ENCODE results near the gene NKPD1. TPM values are rescaled to one million over a fixed set of nuclear protein-coding genes. Genes with fewer than 3 reads are reported as not detected.

The NKPD1 gene
- total and polyA plus RNA-seq, 9 of the 15 experiments (the other 6 are each of a cell fraction or from before 2014, with no cell fraction given): 0.03 to 0.09 (median 0.04) TPM; not detected in 5

DNA sequence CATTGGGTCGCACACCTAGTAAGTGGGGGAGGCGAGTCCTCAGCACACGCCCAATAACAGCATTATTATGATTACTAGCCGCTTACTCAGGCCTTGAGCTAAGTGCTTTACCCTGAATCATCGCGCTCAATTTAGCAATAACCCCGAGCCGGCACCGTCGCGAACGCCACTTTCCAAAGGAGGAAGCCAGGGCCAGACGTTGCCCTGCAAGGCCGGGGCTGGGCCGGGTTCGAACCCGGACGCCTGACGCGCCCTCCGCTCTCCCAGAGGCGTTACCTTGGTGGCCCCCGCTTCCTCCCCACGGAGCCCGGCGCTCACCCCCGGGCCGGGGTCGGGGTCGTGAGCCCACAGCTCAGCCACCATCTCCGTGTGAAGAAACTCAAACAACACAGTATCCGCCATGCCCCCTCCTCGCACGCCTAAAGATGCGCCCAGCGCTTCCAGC, 17.1 kb upstream of the NKPD1 start, which contains the start of gene TRAPPC6A (continued):
- TF ChIP-seq, protein P1, sequence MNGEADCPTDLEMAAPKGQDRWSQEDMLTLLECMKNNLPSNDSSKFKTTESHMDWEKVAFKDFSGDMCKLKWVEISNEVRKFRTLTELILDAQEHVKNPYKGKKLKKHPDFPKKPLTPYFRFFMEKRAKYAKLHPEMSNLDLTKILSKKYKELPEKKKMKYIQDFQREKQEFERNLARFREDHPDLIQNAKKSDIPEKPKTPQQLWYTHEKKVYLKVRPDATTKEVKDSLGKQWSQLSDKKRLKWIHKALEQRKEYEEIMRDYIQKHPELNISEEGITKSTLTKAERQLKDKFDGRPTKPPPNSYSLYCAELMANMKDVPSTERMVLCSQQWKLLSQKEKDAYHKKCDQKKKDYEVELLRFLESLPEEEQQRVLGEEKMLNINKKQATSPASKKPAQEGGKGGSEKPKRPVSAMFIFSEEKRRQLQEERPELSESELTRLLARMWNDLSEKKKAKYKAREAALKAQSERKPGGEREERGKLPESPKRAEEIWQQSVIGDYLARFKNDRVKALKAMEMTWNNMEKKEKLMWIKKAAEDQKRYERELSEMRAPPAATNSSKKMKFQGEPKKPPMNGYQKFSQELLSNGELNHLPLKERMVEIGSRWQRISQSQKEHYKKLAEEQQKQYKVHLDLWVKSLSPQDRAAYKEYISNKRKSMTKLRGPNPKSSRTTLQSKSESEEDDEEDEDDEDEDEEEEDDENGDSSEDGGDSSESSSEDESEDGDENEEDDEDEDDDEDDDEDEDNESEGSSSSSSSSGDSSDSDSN (IDR thresholded peaks at IDR 0.05; ENCODE audit: borderline replicate concordance in 1 of 2, low read depth in 2 of 2, low read length in 2 of 2): peak; percentile 96
- TF ChIP-seq CHD1 (IDR thresholded peaks at IDR 0.05; ENCODE audit: low read length): peak; percentile 83
- peak; percentile 79 for TF ChIP-seq NFRKB (IDR thresholded peaks at IDR 0.05; ENCODE audit: low read depth)
- TF ChIP-seq MAFK (IDR thresholded peaks at IDR 0.05; ENCODE audit: low read length): 0 out of 2 replicates have a peak, but pooled peaks have one; percentile 8
- peak; percentile 53; the same call in 1 of the 2 replicates for TF ChIP-seq FOXP1 (CRISPR knock-in tag; IDR thresholded peaks at IDR 0.05)
- TF ChIP-seq TAF9B (IDR thresholded peaks at IDR 0.05; ENCODE audit: partially characterized antibody): peak; percentile 69
- 0 out of 2 replicates have a peak, but pooled peaks have one; percentile 5 for TF ChIP-seq EP300 (IDR thresholded peaks at IDR 0.05; ENCODE audit: low read length)
- TF ChIP-seq ARID4B (CRISPR knock-in tag; IDR thresholded peaks at IDR 0.05): peak; percentile 22; the same call in 1 of the 2 replicates
- TF ChIP-seq NEUROD1 (IDR thresholded peaks at IDR 0.05; ENCODE audit: borderline replicate concordance, low read depth, low read length, partially characterized antibody): no peak
- no peak for TF ChIP-seq TEAD2 (tag; IDR thresholded peaks at IDR 0.05)
- TF ChIP-seq HMBOX1 (IDR thresholded peaks at IDR 0.05): peak; percentile 46; the same call in 1 of the 2 replicates
- peak; percentile 77 for TF ChIP-seq RBBP5 (IDR thresholded peaks at IDR 0.05; ENCODE audit: borderline replicate concordance, insufficient read depth, low read length, poor library complexity, severe bottlenecking)
- peak; percentile 35; the same call in 1 of the 2 replicates for TF ChIP-seq ZBTB1 (CRISPR knock-in tag; IDR thresholded peaks at IDR 0.05; ENCODE audit: borderline replicate concordance, low read depth)
- TF ChIP-seq POLR2G (IDR thresholded peaks at IDR 0.05; ENCODE audit: low read depth, low read length): peak; percentile 84
- TF ChIP-seq TBP (optimal IDR thresholded peaks at IDR 0.05; ENCODE audit: low read depth, low read length): peak; percentile 43
- TF ChIP-seq TSHZ1 (CRISPR knock-in tag; IDR thresholded peaks at IDR 0.05): no peak

Measured in K562 (cell line).